Progenitor cell of endocrine pancreas (in vitro differentiated cells): ENCODE data around the gene ZIC4. TPM values are rescaled to one million over a fixed set of nuclear protein-coding genes. Genes with fewer than 3 reads are reported as not detected.
A peak's percentile ranks its signal among the peaks of the same experiment; 100 is the strongest.

Experiments used
- DNase-seq: peaks from one replicate; pipeline ENCODE4 v3.0.0; 2021; ENCODE audit warnings: low spot score; ENCODE audit not compliant: unreplicated experiment
- H3K27ac Mint-ChIP-seq: 2 replicates; pipeline ENCODE4 v1.8.0; 2021; ENCODE audit warnings: mild to moderate bottlenecking, moderate library complexity, mixed read lengths
- H3K27me3 Mint-ChIP-seq: 2 replicates; pipeline ENCODE4 v1.8.0; 2021; ENCODE audit warnings: mixed read lengths
- H3K36me3 Mint-ChIP-seq: 2 replicates; pipeline ENCODE4 v1.8.0; 2022; ENCODE audit warnings: mixed read lengths; ENCODE audit not compliant: insufficient read depth
- H3K4me1 Mint-ChIP-seq: 2 replicates; pipeline ENCODE4 v1.8.0; 2021; ENCODE audit warnings: low read depth, mixed read lengths
- H3K4me3 Mint-ChIP-seq: 2 replicates; pipeline ENCODE4 v1.8.0; 2021; ENCODE audit warnings: low read depth, mild to moderate bottlenecking, moderate library complexity, mixed read lengths
- H3K9me3 Mint-ChIP-seq: 2 replicates; pipeline ENCODE4 v1.8.0; 2021; ENCODE audit warnings: low read depth, mixed read lengths
- total RNA-seq: library from RNA; stranded (reverse); gene quantifications from 2 replicates; pipeline ENCODE4 v1.2.1, GENCODE V29; 2021
- TF ChIP-seq, protein P1 (sequence below): fragments of 200-600 bp; sonication (generic); IDR thresholded peaks from one replicate; pipeline ENCODE4 v1.5.0; 2021; ENCODE audit warnings: antibody characterized with exemption, mild to moderate bottlenecking; ENCODE audit not compliant: unreplicated experiment

ZIC4 gene
- total RNA-seq, 1 donor from 2014 or later: not detected

DNA sequence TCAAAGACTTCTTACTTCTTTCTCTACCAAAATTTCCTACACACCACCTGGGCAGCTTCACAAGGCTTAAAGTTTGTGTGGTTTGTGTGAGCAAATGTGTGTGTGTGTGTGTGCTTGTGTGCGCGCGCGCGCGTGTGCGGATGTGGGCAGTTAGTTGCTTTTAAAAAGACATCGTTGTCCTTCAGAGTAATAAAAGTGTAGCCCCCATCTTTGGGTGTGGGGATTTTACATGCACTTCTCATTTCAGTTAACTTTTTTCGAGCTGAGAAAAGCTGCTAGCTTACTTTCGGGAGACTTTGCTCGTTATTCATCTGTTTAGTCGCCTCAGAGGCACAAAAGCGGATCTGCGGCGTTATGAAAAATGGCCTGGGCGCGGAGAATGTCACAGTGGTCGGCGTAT lies 36.0 kb downstream of the ZIC4 start:
- peak overlapping the region; percentile 31 for H3K27ac Mint-ChIP-seq
- no peaks in the 10 kb centered on the region for H3K9me3 Mint-ChIP-seq
- H3K27me3 Mint-ChIP-seq: peaks cover 98% of the 10 kb centered on the region
- H3K4me3 Mint-ChIP-seq: no peak overlapping the region
- no peaks in the 10 kb centered on the region for H3K4me1 Mint-ChIP-seq
- no peak for DNase-seq
- TF ChIP-seq, protein P1, sequence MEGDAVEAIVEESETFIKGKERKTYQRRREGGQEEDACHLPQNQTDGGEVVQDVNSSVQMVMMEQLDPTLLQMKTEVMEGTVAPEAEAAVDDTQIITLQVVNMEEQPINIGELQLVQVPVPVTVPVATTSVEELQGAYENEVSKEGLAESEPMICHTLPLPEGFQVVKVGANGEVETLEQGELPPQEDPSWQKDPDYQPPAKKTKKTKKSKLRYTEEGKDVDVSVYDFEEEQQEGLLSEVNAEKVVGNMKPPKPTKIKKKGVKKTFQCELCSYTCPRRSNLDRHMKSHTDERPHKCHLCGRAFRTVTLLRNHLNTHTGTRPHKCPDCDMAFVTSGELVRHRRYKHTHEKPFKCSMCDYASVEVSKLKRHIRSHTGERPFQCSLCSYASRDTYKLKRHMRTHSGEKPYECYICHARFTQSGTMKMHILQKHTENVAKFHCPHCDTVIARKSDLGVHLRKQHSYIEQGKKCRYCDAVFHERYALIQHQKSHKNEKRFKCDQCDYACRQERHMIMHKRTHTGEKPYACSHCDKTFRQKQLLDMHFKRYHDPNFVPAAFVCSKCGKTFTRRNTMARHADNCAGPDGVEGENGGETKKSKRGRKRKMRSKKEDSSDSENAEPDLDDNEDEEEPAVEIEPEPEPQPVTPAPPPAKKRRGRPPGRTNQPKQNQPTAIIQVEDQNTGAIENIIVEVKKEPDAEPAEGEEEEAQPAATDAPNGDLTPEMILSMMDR: no peak
- no peaks in the 10 kb centered on the region for H3K36me3 Mint-ChIP-seq

DNA sequence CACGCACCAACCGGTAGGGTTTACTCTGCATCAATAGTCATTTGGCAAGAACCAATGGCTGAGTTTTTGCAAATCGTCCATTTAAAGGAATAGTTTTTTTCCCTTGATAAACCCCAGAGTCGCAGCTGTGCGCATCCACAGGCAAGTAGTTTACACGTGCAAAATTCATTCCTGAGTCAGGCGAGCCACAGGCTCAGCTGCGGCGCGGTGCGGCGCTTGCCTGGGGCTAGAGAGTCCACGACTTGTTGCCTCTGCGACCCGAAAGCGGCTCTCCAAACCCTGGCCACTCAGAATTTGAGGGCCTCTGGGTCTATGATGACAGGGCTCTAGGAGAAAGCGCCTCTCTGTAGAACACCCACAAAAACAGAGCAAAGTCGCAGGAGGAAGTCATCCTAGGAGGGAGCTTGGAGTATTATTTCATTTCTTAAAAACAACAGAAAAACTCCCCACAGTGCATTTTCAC lies 36.7 kb downstream of the ZIC4 start:
- TF ChIP-seq, protein P1: no peak
- no peak for DNase-seq
- Mint-ChIP-seq H3K36me3 (no peaks in the 10 kb centered on the region), H3K9me3 (no peaks in the 10 kb centered on the region), H3K27me3 (peaks cover 98% of the 10 kb centered on the region), H3K4me1 (no peaks in the 10 kb centered on the region), H3K27ac (no peak overlapping the region), H3K4me3 (no peak overlapping the region)

DNA sequence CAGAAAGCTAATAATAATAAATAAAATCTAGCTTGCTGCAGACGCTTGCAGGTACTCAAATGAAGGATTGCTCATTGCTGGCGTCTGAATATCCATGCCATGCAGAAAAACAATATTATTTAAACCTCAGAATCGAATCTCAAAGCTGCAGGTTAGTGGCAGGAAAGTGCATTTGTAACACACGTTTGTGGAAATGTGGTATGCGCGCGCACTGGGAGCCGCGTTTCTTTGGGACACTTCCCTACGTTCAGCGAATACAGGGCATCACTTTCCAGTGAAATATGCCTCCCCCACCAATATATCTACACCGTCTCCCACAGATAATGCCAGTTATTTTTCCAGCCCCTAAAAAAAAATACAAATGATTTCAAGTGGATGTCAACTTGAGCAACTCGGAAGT lies 37.1 kb downstream of the ZIC4 start:
- Mint-ChIP-seq H3K27me3 (peaks cover 98% of the 10 kb centered on the region), H3K27ac (no peak overlapping the region), H3K4me3 (no peak overlapping the region), H3K4me1 (no peaks in the 10 kb centered on the region), H3K36me3 (no peaks in the 10 kb centered on the region), H3K9me3 (no peaks in the 10 kb centered on the region)
- DNase-seq: no peak
- TF ChIP-seq, protein P1: no peak

- Mint-ChIP-seq H3K27ac (no peak overlapping the region), H3K27me3 (peaks cover 98% of the 10 kb centered on the region), H3K4me1 (no peaks in the 10 kb centered on the region)
Measured at GRCh38 chr3:147368561-147369221, 37.7 kb downstream of the ZIC4 start.

GRCh38 chr3:147368151-147368550 lies 38.2 kb downstream of the ZIC4 start:
- Mint-ChIP-seq H3K4me3 (no peak overlapping the region), H3K27me3 (peaks cover 98% of the 10 kb centered on the region)
- TF ChIP-seq, protein P1: no peak

More at GRCh38 chr3:147368561-147369221, 37.7 kb downstream of the ZIC4 start:
- Mint-ChIP-seq H3K4me3 (no peak overlapping the region), H3K36me3 (no peaks in the 10 kb centered on the region), H3K9me3 (no peaks in the 10 kb centered on the region)
- DNase-seq: no peak
- TF ChIP-seq, protein P1: no peak

More at GRCh38 chr3:147368151-147368550, 38.2 kb downstream of the ZIC4 start:
- Mint-ChIP-seq H3K36me3 (no peaks in the 10 kb centered on the region), H3K4me1 (no peaks in the 10 kb centered on the region), H3K27ac (no peak overlapping the region), H3K9me3 (no peaks in the 10 kb centered on the region)
- no peak for DNase-seq
